NOMO-1 treated with dmso at 0.1 percent for 144 hours (cell line): ENCODE results near the gene KCNAB2.

Source experiments
- DNase-seq: peaks from one replicate; lab custom pipeline; 2025; ENCODE audit not compliant: unreplicated experiment; lab: John Stamatoyannopoulos, UW

The KCNAB2 gene

GRCh38 chr1:6029351-6029750 lies 16.3 kb upstream of the KCNAB2 start:
- DNase-seq, result no peak

DNA sequence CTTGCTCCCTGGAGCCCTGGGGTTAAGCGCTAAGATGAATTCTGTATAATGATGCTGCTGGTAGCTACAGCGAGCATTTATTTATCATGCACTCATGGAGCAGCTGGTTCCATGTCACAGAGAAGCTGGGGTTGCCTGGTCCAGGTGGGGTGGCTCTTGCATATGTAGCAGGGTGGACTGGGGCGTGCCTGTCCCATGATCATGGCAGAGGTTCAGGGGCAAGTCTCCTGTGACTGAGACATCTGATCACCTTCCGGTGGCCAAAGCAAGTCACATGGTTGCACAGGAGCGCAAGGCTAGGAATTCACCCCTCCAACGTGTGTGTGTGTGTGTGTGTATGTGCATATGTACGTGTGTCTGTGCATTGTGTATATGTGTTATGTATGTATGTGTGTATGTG lies 15.6 kb upstream of the KCNAB2 start:
- no peak for DNase-seq

DNA sequence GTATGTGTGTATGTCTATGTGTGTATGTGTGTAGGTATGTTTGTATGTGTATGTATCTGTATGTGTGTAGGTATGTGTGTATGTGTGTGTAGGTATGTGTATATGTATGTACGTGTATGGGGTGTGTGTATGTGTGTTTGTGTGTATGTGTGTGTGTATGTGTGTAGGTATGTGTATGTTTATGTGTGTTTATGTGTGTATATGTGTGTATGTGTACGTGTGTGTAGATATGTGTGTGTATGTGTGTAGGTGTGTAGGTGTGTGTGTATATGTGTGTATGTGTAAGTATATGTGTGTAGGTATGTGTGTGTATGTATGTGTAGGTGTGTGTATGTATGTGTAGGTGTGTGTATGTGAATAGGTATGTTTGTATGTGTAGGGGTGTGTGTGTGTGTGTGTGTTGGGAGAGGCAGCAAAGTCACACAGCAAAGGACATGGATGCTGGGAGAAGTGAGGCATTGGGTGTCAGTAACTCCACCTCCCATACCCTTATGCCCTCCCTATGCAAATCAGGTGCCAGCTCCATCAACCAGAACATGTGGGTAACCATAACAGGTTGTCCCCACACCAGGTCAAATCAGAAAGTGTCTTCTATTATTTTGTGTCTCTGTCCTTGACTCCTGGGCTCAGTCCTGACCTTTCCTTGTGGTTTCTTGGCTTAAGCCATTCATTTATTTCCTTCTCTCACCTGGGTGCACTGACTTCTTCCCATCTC lies 15.0 kb upstream of the KCNAB2 start:
- no peak for DNase-seq

DNA sequence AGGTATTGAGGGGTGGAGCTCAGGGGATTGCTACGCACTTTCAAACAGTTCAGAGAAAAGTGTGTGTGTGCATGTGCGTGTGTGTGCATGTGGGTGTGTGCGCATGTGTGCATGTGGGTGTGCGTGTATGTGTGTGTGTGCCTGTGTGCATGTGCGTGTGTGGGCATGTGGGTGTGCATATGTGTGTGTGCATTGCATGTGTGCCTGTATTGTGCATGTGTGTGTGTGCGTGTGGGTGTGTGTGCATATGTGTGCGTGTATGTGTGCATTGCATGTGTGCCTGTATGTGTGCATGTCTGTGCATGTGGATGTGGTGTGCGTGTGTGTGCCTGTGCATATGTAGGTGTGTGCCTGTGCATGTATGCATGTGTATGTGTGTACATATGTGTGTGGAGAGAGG lies 12.6 kb upstream of the KCNAB2 start:
- DNase-seq, result no peak

- DNase-seq, result no peak
Measured at GRCh38 chr1:6033986-6034749, 11.5 kb upstream of the KCNAB2 start.

GRCh38 chr1:6034750-6035096 lies 11.0 kb upstream of the KCNAB2 start:
- no peak for DNase-seq

GRCh38 chr1:6035303-6035702 lies 10.4 kb upstream of the KCNAB2 start:
- DNase-seq, result no peak

DNA sequence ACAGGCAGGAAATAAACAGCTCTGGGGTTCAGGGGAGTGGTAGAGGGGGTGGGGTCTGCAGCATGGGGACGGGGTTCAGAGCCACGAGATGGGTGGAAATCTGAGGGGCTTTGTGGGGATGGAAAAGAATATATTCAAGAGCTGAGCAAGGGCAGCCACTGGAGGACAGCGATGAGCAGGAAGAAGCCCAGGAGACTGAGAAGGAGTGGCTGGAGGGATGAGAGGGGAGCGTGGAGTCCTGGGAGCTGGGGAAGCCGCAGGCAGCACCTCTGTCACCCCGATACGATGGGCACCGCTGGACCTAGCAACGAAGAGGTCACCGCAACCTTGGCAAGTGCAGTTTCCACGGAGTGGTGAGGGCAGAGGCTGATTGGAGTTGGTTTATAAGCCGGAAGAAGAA lies 10.0 kb upstream of the KCNAB2 start:
- DNase-seq, result no peak

GRCh38 chr1:6037338-6037762 lies 8.3 kb upstream of the KCNAB2 start:
- DNase-seq, result no peak

GRCh38 chr1:6038603-6039002 lies 7.1 kb upstream of the KCNAB2 start:
- DNase-seq, result no peak

- DNase-seq, result no peak
Measured at GRCh38 chr1:6039031-6039430, 6.7 kb upstream of the KCNAB2 start.

GRCh38 chr1:6040444-6040843 lies 5.2 kb upstream of the KCNAB2 start:
- DNase-seq, result no peak

GRCh38 chr1:6040861-6041415 lies 4.8 kb upstream of the KCNAB2 start:
- no peak for DNase-seq

GRCh38 chr1:6041432-6042062 lies 4.1 kb upstream of the KCNAB2 start:
- no peak for DNase-seq

DNA sequence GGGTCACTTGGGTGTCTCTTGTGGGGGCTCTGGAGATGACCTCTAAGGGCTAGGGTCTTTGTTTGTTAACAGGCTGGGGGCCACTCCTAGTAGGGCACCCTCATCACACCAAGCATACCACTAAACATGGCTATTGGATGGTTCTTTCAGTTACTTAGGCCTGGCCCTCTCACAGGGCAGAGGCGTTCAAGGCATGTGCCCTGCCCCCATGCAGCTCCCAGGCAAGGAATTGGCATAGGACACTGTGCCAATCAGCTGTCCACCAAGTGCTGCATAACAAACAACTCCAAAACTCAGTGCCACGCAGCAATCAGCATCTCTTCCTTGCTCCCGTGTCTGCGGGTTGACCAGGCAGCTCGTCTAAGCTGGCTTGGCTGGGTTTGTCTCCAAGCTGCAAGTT lies 2.1 kb upstream of the KCNAB2 start:
- no peak for DNase-seq

DNA sequence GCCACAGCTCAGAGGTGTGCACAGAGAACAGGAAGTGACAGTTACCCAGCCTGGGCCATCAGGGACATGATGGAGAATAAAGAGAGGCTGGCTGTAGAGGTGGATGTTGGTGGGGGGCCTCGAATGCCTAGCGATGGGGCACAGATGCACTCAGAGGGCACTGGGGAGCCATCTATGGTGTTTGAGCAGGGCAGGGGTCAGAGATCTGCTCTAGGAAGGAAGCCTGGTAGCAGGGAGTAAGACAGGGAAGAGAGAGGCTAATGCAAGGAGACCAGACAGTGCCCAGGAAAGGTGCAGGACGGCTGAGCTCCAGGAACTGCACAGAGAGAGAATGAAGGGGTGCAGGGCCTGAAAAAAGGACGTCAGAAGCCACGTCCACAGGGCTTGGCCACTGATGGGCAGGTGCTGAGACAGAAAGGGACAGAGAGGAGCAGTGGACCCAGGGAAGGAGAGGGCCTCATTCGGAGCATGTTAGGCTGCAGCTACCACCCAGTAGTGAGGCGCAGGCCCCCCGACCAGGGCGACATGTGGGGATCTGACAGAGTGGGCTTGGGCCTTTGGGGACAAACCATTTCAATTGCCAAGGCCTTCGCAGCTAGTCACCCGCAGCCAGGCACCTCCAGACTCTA lies 1.1 kb upstream of the KCNAB2 start:
- no peak for DNase-seq

GRCh38 chr1:6045110-6045502 lies 582 bp upstream of the KCNAB2 start:
- no peak for DNase-seq

- no peak for DNase-seq
Measured at GRCh38 chr1:6046279-6046678, 591 bp downstream of the KCNAB2 start.

DNA sequence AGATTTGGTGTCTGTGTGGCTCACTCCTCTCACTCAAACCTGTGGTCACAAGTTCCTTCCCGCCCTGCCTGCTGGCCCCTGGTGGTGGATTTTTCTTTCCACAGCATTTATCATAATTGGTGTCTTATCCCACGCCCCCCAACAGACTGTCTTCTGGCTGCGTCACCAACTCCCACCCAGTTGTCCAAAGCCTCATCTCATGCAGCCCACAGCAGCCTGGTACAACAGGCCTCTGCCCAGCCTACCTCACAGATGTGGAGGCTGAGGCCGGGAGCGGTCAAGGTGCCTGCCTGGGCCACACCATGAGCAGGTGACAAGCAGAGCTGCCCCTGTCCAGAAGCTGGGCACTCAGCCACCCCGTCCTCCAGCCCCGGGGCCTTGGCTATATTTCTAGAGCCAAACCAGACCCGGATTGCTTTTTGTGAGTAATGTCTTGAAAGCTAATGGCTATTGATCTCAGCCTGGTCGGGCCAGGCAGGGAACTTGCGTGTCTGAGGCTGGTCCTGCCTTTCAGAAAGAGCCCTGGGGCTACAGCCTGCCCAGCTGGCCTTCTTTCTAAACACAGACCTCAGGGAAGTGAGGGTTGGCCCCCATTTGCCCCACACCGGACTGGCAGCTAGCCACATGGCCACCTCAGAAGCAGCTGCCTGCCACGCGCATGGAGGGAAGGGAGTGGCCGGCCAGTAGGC lies 2.6 kb downstream of the KCNAB2 start:
- DNase-seq, result no peak

- DNase-seq, result no peak
Measured at GRCh38 chr1:6049419-6049818, 3.7 kb downstream of the KCNAB2 start.

GRCh38 chr1:6051423-6051822 lies 5.7 kb downstream of the KCNAB2 start:
- DNase-seq, result no peak
